Smooth muscle cell (in vitro differentiated cells): ENCODE results near the gene VAV2. TPM values are rescaled to one million over a fixed set of nuclear protein-coding genes. Genes with fewer than 3 reads are reported as not detected.
A peak's percentile ranks its signal among the peaks of the same experiment; 100 is the strongest.

Source experiments
- DNase-seq: peaks from one replicate; lab custom pipeline; 2025; ENCODE audit not compliant: unreplicated experiment; lab: John Stamatoyannopoulos, UW
- H2AFZ ChIP-seq: fragments of 200-600 bp; sonication (generic); 2 replicates; pipeline ENCODE4 v1.6.0; 2016; ENCODE audit warnings: antibody characterized with exemption, low read depth, mild to moderate bottlenecking
- H3F3A ChIP-seq: fragments of 200-600 bp; sonication (generic); 2 replicates; pipeline ENCODE4 v1.6.0; 2017; ENCODE audit warnings: antibody characterized with exemption, low read depth
- H3K27ac ChIP-seq: fragments of 200-600 bp; sonication (generic); 2 replicates; pipeline ENCODE4 v1.5.1; 2016; ENCODE audit warnings: low read depth, mild to moderate bottlenecking
- H3K27me3 ChIP-seq: fragments of 200-600 bp; sonication (generic); 2 replicates; pipeline ENCODE4 v1.6.1; 2016; ENCODE audit warnings: low read depth, mild to moderate bottlenecking
- H3K36me3 ChIP-seq: fragments of 200-600 bp; sonication (generic); 2 replicates; pipeline ENCODE4 v1.5.1; 2016; ENCODE audit warnings: low read depth
- H3K4me1 ChIP-seq: fragments of 200-600 bp; sonication (generic); 2 replicates; pipeline ENCODE4 v1.5.1; 2016; ENCODE audit warnings: low read depth
- H3K4me2 ChIP-seq: fragments of 200-600 bp; sonication (generic); 2 replicates; pipeline ENCODE4 v1.6.0; 2016; ENCODE audit warnings: mild to moderate bottlenecking
- H3K4me3 ChIP-seq: fragments of 200-600 bp; sonication (generic); 2 replicates; pipeline ENCODE4 v1.5.1; 2016; ENCODE audit warnings: mild to moderate bottlenecking
- H3K79me2 ChIP-seq: fragments of 200-600 bp; sonication (generic); 2 replicates; pipeline ENCODE4 v1.6.0; 2016; ENCODE audit warnings: low read depth, mild to moderate bottlenecking
- H3K9ac ChIP-seq: fragments of 200-600 bp; sonication (generic); 2 replicates; pipeline ENCODE4 v1.6.0; 2016; ENCODE audit warnings: low read depth
- H3K9me3 ChIP-seq: fragments of 200-600 bp; sonication (generic); replicated peaks from 2 replicates; pipeline ENCODE4 v1.5.1; 2016; ENCODE audit warnings: low read depth
- H4K20me1 ChIP-seq: fragments of 200-600 bp; sonication (generic); 2 replicates; pipeline ENCODE4 v1.6.0; 2016; ENCODE audit warnings: low read depth
- CTCF ChIP-seq: fragments of 200-600 bp; sonication (generic); IDR thresholded peaks from 2 replicates; pipeline ENCODE4 v1.5.1; 2017; ENCODE audit warnings: borderline replicate concordance, mild to moderate bottlenecking, antibody characterized with exemption; ENCODE audit not compliant: insufficient read depth, poor library complexity, severe bottlenecking
- WGBS: methylation state at CpG from one replicate; pipeline ENCODE4 v1.1.7; 2016; ENCODE audit warnings: low lambda C conversion rate; 5-methylcytosine and 5-hydroxymethylcytosine counted together
- polyA plus RNA-seq: library from polyadenylated mRNA; unstranded; fragments of >200 nt; fragmentation: Nextera tagmentation; extraction: Ambion mirVana; gene quantifications from 2 replicates; pipeline ENCODE4 v1.2.1, GENCODE V29; 2016
- total RNA-seq: library from RNA; depleted of rRNA; stranded (reverse); fragments of >200 nt; gene quantifications from 2 replicates; pipeline ENCODE4 v1.2.3, GENCODE V29; 2014

The VAV2 gene
- total and polyA plus RNA-seq, 2 experiments from 2014 or later, result 26.2 to 35.3 TPM

- 94% methylated on average over 23 of the region's 24 CpGs for WGBS
- peaks cover 10% of the 10 kb centered on the region for H3K4me1 ChIP-seq
- H2AFZ ChIP-seq, result no peak overlapping the region
- H3K4me2 ChIP-seq, result no peak overlapping the region
- H3K4me3 ChIP-seq, result no peak overlapping the region
- no peaks in the 10 kb centered on the region for H3K36me3 ChIP-seq
- no peaks in the 10 kb centered on the region for H3K9me3 ChIP-seq
- no peak overlapping the region for H3K27ac ChIP-seq
- peaks cover 100% of the 10 kb centered on the region for H3K79me2 ChIP-seq
- peaks cover 100% of the 10 kb centered on the region for H4K20me1 ChIP-seq
- H3K9ac ChIP-seq, result no peak overlapping the region
- no peaks in the 10 kb centered on the region for H3F3A ChIP-seq
- no peaks in the 10 kb centered on the region for H3K27me3 ChIP-seq
- no peak for TF ChIP-seq CTCF
- no peak for DNase-seq
These were observed 18.9 kb downstream of the VAV2 start for GRCh38 chr9:133973111-133973790.

- H3K4me3 ChIP-seq, result no peak overlapping the region
- H2AFZ ChIP-seq, result no peak overlapping the region
- 77% methylated on average over 30 of the region's 30 CpGs for WGBS
- H3K4me2 ChIP-seq, result peak overlapping the region; percentile 36
- H3K79me2 ChIP-seq, result peaks cover 99% of the 10 kb centered on the region
- peaks cover 100% of the 10 kb centered on the region for H4K20me1 ChIP-seq
- no peak for TF ChIP-seq CTCF
- H3K27me3 ChIP-seq, result no peaks in the 10 kb centered on the region
- H3K4me1 ChIP-seq, result peaks cover 10% of the 10 kb centered on the region
- DNase-seq, result no peak
- H3K9me3 ChIP-seq, result no peaks in the 10 kb centered on the region
- H3K27ac ChIP-seq, result no peak overlapping the region
- H3K36me3 ChIP-seq, result no peaks in the 10 kb centered on the region
- no peaks in the 10 kb centered on the region for H3F3A ChIP-seq
- no peak overlapping the region for H3K9ac ChIP-seq
These were observed 19.9 kb downstream of the VAV2 start for GRCh38 chr9:133971981-133972941.

GRCh38 chr9:133971121-133971951 is 20.8 kb downstream of the VAV2 start:
- H4K20me1 ChIP-seq, result peaks cover 100% of the 10 kb centered on the region
- H3K27ac ChIP-seq, result no peak overlapping the region
- no peak for DNase-seq
- H3K4me2 ChIP-seq, result peak overlapping the region; percentile 36
- H2AFZ ChIP-seq, result no peak overlapping the region
- no peaks in the 10 kb centered on the region for H3K9me3 ChIP-seq
- H3K4me3 ChIP-seq, result no peak overlapping the region
- no peaks in the 10 kb centered on the region for H3K27me3 ChIP-seq
- no peaks in the 10 kb centered on the region for H3K36me3 ChIP-seq
- no peak overlapping the region for H3K9ac ChIP-seq
- H3F3A ChIP-seq, result no peaks in the 10 kb centered on the region
- 74% methylated on average over 22 of the region's 22 CpGs for WGBS
- no peak for TF ChIP-seq CTCF
- H3K4me1 ChIP-seq, result peaks cover 10% of the 10 kb centered on the region
- H3K79me2 ChIP-seq, result peaks cover 99% of the 10 kb centered on the region
